GM11168 (cell line): Measurements from ENCODE around the gene CDADC1.
"Not testable (repeated sequence)": the region's sequence is repeated elsewhere in the genome, so short reads cannot be mapped to it uniquely, and the experiment has no call there.

Source experiments
- in situ Hi-C: fragments of 300-500 bp; cut with MboI; formaldehyde crosslinking; loops from one replicate; pipeline ENCODE4 v1.12.0; 2022; ENCODE audit warnings: low sequenced_read_pairs; ENCODE audit not compliant: unreplicated experiment

CDADC1 gene

GRCh38 chr13:49310251-49310650 lies 62.5 kb downstream of the CDADC1 start:
- in situ Hi-C loops = no loop called here

- in situ Hi-C loops = no loop called here
Observed at GRCh38 chr13:49311816-49312215, 64.1 kb downstream of the CDADC1 start.

GRCh38 chr13:49314344-49314882 lies 66.7 kb downstream of the CDADC1 start:
- in situ Hi-C loops = no loop called here

GRCh38 chr13:49315036-49315565 lies 67.4 kb downstream of the CDADC1 start:
- in situ Hi-C loops = no loop called here

GRCh38 chr13:49315756-49316482 lies 68.2 kb downstream of the CDADC1 start:
- in situ Hi-C loops = no loop called here

GRCh38 chr13:49319551-49319950 lies 71.8 kb downstream of the CDADC1 start:
- in situ Hi-C loops = no loop called here

- in situ Hi-C loops = no loop called here
Observed at GRCh38 chr13:49319951-49320350, 72.2 kb downstream of the CDADC1 start.

GRCh38 chr13:49320975-49321374 lies 73.2 kb downstream of the CDADC1 start:
- in situ Hi-C loops = no loop called here

GRCh38 chr13:49322702-49323101 lies 75.0 kb downstream of the CDADC1 start:
- in situ Hi-C loops = no loop called here

- in situ Hi-C loops = no loop called here
Observed at GRCh38 chr13:49323344-49323743, 75.6 kb downstream of the CDADC1 start.

- in situ Hi-C loops = no loop called here
Observed at GRCh38 chr13:49326222-49326917, 78.6 kb downstream of the CDADC1 start.

- in situ Hi-C loops = not testable (repeated sequence)
Observed at GRCh38 chr13:49327145-49327544, 79.4 kb downstream of the CDADC1 start.

- in situ Hi-C loops = no loop called here
Observed at GRCh38 chr13:49329831-49330545, 82.3 kb downstream of the CDADC1 start.

- in situ Hi-C loops = no loop called here
Observed at GRCh38 chr13:49330546-49330864, 82.8 kb downstream of the CDADC1 start.

GRCh38 chr13:49336655-49337054 lies 88.9 kb downstream of the CDADC1 start:
- in situ Hi-C loops = no loop called here

- in situ Hi-C loops = no loop called here
Observed at GRCh38 chr13:49340161-49340560, 92.4 kb downstream of the CDADC1 start.

- in situ Hi-C loops = no loop called here
Observed at GRCh38 chr13:49341517-49341916, 93.8 kb downstream of the CDADC1 start.

- in situ Hi-C loops = no loop called here
Observed at GRCh38 chr13:49341941-49342340, 94.2 kb downstream of the CDADC1 start.

GRCh38 chr13:49342454-49342853 lies 94.7 kb downstream of the CDADC1 start:
- in situ Hi-C loops = no loop called here
